Osteoblast (primary cell): ENCODE results near the gene PXK. TPM values are rescaled to one million over a fixed set of nuclear protein-coding genes. Genes with fewer than 3 reads are reported as not detected.
"Not testable (repeated sequence)": the region's sequence is repeated elsewhere in the genome, so short reads cannot be mapped to it uniquely, and the experiment has no call there.

Experiments
- DNase-seq: peaks from one replicate; pipeline ENCODE4 v3.0.0; 2011; ENCODE audit warnings: low spot score, mixed read lengths; ENCODE audit not compliant: insufficient read length; ENCODE audit errors: missing footprints
- H2AFZ ChIP-seq: 2 replicates; pipeline ENCODE4 v1.6.0; 2011; ENCODE audit warnings: mild to moderate bottlenecking, low read length
- H3K27ac ChIP-seq: 2 replicates; pipeline ENCODE4 v1.5.1; 2011; ENCODE audit warnings: mild to moderate bottlenecking, low read depth, low read length, moderate library complexity
- H3K27me3 ChIP-seq: 2 replicates; pipeline ENCODE4 v1.6.0; 2012; ENCODE audit warnings: mild to moderate bottlenecking, control low read depth, inconsistent platforms, low read length, moderate library complexity; ENCODE audit not compliant: insufficient read depth
- H3K36me3 ChIP-seq: 2 replicates; pipeline ENCODE4 v1.5.1; 2011; ENCODE audit warnings: mild to moderate bottlenecking, low read length, control low read depth, moderate library complexity; ENCODE audit not compliant: insufficient read depth
- H3K4me1 ChIP-seq: 2 replicates; pipeline ENCODE4 v1.5.1; 2011; ENCODE audit warnings: mild to moderate bottlenecking, low read length, control low read depth, moderate library complexity; ENCODE audit not compliant: insufficient read depth
- H3K4me2 ChIP-seq: 2 replicates; pipeline ENCODE4 v1.6.0; 2011; ENCODE audit warnings: mild to moderate bottlenecking, low read length; ENCODE audit not compliant: insufficient read depth
- H3K4me3 ChIP-seq: fragments of 200-600 bp; sonication (generic); 3 replicates; pipeline ENCODE4 v1.5.1; 2012; ENCODE audit warnings: mild to moderate bottlenecking, low read length, inconsistent platforms; ENCODE audit not compliant: insufficient read depth
- H3K79me2 ChIP-seq: 2 replicates; pipeline ENCODE4 v1.6.0; 2012; ENCODE audit warnings: mild to moderate bottlenecking, low read length, control low read depth, inconsistent platforms; ENCODE audit not compliant: insufficient read depth
- H3K9me3 ChIP-seq: 2 replicates; pipeline ENCODE4 v1.5.1; 2011; ENCODE audit warnings: low read depth, low read length, control low read depth
- H4K20me1 ChIP-seq: 2 replicates; pipeline ENCODE4 v1.6.0; 2012; ENCODE audit warnings: mild to moderate bottlenecking, low read length, control low read depth; ENCODE audit not compliant: insufficient read depth
- CTCF ChIP-seq: IDR thresholded peaks from 2 replicates; pipeline ENCODE4 v1.5.1; 2011; ENCODE audit warnings: mild to moderate bottlenecking, low read depth, low read length, moderate library complexity; ENCODE audit errors: extremely low read depth
- total RNA-seq: library from RNA; depleted of rRNA; stranded (reverse); fragments of >200 nt; gene quantifications from 2 replicates; pipeline ENCODE4 v1.2.3, GENCODE V29; 2012

Gene PXK
- total RNA-seq, 1 donor: 77.4 TPM

DNA sequence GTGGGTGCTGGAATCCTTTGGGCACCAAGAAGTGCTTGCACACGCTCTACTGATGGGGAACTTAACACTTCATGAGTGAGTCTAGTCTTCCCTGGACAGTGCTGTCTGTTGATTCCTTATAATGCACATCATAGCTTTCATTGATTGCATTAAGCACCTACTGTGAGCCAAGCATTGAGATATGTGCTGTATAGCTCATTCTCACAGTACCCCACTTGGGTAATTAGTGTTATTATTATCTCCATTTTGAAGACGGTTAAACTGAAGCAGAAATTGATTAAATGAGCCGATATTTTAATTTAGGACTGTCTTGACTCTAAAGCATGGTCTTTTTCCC, 101.4 kb downstream of the PXK start:
- Histone ChIP-seq H3K27me3 (no peaks in the 10 kb centered on the region), H3K36me3 (peaks cover 28% of the 10 kb centered on the region), H3K4me2 (peak overlapping the region; percentile 81), H3K9me3 (no peaks in the 10 kb centered on the region), H3K4me3 (peak overlapping the region; percentile 98), H3K79me2 (peaks cover 25% of the 10 kb centered on the region), H4K20me1 (peaks cover 2% of the 10 kb centered on the region), H3K4me1 (peaks cover 30% of the 10 kb centered on the region), H2AFZ (peak overlapping the region; percentile 74), H3K27ac (peak overlapping the region; percentile 64)
- DNase-seq: no peak
- TF ChIP-seq CTCF: no peak

DNA sequence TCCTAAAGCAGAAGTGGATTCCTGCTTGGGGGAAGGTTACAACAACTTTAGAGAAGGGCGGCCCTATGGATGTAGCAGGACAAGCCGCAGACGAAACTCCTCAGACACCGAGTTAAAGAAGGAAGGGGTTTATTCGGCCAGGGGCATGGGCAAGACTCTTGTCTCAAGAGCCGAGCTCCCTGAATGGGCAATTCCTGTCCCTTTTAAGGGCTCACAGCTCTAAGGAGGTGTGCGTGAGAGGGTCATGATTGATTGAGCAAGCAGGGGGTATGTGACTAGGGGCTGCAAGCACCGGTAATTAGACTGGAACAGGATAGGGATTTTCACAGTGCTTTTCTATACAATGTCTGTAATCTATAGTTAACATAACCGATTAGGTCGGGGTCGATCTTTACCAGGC, 101.8 kb downstream of the PXK start:
- Histone ChIP-seq H4K20me1 (peaks cover 2% of the 10 kb centered on the region), H3K4me2 (no peak overlapping the region), H3K36me3 (peaks cover 24% of the 10 kb centered on the region), H3K4me1 (peaks cover 30% of the 10 kb centered on the region), H3K4me3 (no peak overlapping the region), H3K27ac (peak overlapping the region; percentile 64), H3K9me3 (no peaks in the 10 kb centered on the region), H2AFZ (no peak overlapping the region), H3K79me2 (peaks cover 25% of the 10 kb centered on the region), H3K27me3 (no peaks in the 10 kb centered on the region)
- TF ChIP-seq CTCF: no peak
- no peak for DNase-seq

DNA sequence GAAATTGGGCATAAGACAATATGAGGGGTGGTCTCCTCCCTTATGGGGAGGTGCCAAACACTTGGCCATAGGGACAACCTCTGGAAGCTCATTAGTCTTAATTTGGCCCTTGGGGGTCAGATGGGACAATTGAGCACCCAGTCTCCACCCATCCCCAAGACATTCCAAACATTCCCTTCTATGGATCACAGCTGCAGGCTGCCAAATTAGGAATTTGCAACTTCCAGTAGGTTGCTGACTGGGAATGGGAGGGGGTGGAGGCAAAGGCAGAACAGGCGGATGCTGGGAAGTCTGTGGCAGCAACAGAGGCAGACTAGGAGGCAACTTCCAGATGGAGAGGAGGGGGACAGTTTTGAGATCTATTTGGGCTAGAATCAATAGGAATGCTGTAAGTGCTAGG, 102.3 kb downstream of the PXK start:
- peaks cover 30% of the 10 kb centered on the region for H3K4me1 ChIP-seq
- H3K36me3 ChIP-seq: peaks cover 20% of the 10 kb centered on the region
- H3K4me2 ChIP-seq: peak overlapping the region; percentile 56
- H3K27me3 ChIP-seq: no peaks in the 10 kb centered on the region
- TF ChIP-seq CTCF: no peak
- peaks cover 2% of the 10 kb centered on the region for H4K20me1 ChIP-seq
- peaks cover 25% of the 10 kb centered on the region for H3K79me2 ChIP-seq
- no peaks in the 10 kb centered on the region for H3K9me3 ChIP-seq
- H3K4me3 ChIP-seq: no peak overlapping the region
- H2AFZ ChIP-seq: peak overlapping the region; percentile 58
- DNase-seq: peak; percentile 86
- H3K27ac ChIP-seq: peak overlapping the region; percentile 21

- H2AFZ ChIP-seq, H4K20me1 ChIP-seq, H3K4me2 ChIP-seq, H3K9me3 ChIP-seq, H3K27me3 ChIP-seq, H3K36me3 ChIP-seq, H3K4me3 ChIP-seq, DNase-seq, H3K27ac ChIP-seq: not testable (repeated sequence)
- Histone ChIP-seq H3K4me1 (peaks cover 34% of the 10 kb centered on the region), H3K79me2 (peaks cover 12% of the 10 kb centered on the region)
These were observed 104.6 kb downstream of the PXK start for GRCh38 chr3:58437276-58437675.

GRCh38 chr3:58440996-58441355, 108.3 kb downstream of the PXK start:
- H3K27ac ChIP-seq, DNase-seq, H3K79me2 ChIP-seq, H3K9me3 ChIP-seq, H3K36me3 ChIP-seq, H3K4me3 ChIP-seq, H3K4me2 ChIP-seq, H3K27me3 ChIP-seq, H2AFZ ChIP-seq, H4K20me1 ChIP-seq, H3K4me1 ChIP-seq: not testable (repeated sequence)
